GM12878 (cell line): ENCODE measurements around the gene MFGE8. TPM values are rescaled to one million over a fixed set of nuclear protein-coding genes. Genes with fewer than 3 reads are reported as not detected.

Experiments
- ATAC-seq: fragments of 200-7000 bp; cut with Tn5 transposase; 3 replicates; pipeline ENCODE4 v1.9.1; 2020; ENCODE audit warnings: mild to moderate bottlenecking, moderate library complexity
- BruUV-seq: library from RNA; stranded (reverse); fragments of 400-500 nt; replicated peaks from 2 replicates; lab custom pipeline; 2021; lab: Mats Ljungman, UMichigan
- CTCF ChIA-PET: fragments of 300-600 bp; sonication (Branson Sonifier 250); formaldehyde crosslinking; extraction: SDS; loops from one replicate; lab custom pipeline; 2021; ENCODE audit warnings: inconsistent platforms; lab: Yijun Ruan, JAX
- POLR2A ChIA-PET: fragments of 350-600 bp; formaldehyde crosslinking; extraction: SDS; loops from one replicate; lab custom pipeline; 2021; ENCODE audit warnings: inconsistent platforms; lab: Charles Lee
- RAD21 ChIA-PET: fragments of 300-600 bp; sonication (Branson Sonifier 250); formaldehyde crosslinking; loops from one replicate; lab custom pipeline; 2023; ENCODE audit warnings: antibody characterized with exemption; ENCODE audit not compliant: unreplicated experiment; lab: Charles Lee
- SMC1A ChIA-PET: fragments of 300-600 bp; sonication (Branson Sonifier 250); formaldehyde crosslinking; loops from one replicate; lab custom pipeline; 2023; ENCODE audit not compliant: unreplicated experiment, uncharacterized antibody; lab: Charles Lee
- DNase-seq: peaks from one replicate; pipeline ENCODE4 v3.0.0-alpha.2; 2011; ENCODE audit warnings: low read depth, low spot score
- FAIRE-seq: peaks from 3 replicates; lab custom pipeline; 2011; peaks lifted over from hg19 to GRCh38; lab: Jason Lieb, UNC
- H2AFZ ChIP-seq: 2 replicates; pipeline ENCODE4 v1.6.0; 2011; ENCODE audit warnings: low read depth, low read length, control low read depth; ENCODE audit not compliant: control insufficient read depth
- H3K27ac ChIP-seq: 2 replicates; pipeline ENCODE4 v1.5.1; 2011; ENCODE audit warnings: control low read depth; ENCODE audit not compliant: control insufficient read depth, insufficient read depth
- H3K27me3 ChIP-seq, 2 experiments: replicated peaks in 1 of 2; 2 replicates each; pipeline versions ENCODE4 v1.6.0 to v1.6.1; 2011; ENCODE audit warnings: low read length in 1 of 2; ENCODE audit not compliant: control insufficient read depth in 2 of 2, insufficient read depth in 2 of 2
- H3K36me3 ChIP-seq, 2 experiments: 2 replicates each; pipeline ENCODE4 v1.5.1; 2011; ENCODE audit warnings: low read length in 1 of 2; ENCODE audit not compliant: control insufficient read depth in 2 of 2, insufficient read depth in 2 of 2
- H3K4me1 ChIP-seq: 2 replicates; pipeline ENCODE4 v1.6.1; 2011; ENCODE audit warnings: mild to moderate bottlenecking, low read length, moderate library complexity, mixed read lengths; ENCODE audit not compliant: control insufficient read depth, insufficient read depth
- H3K4me2 ChIP-seq: 2 replicates; pipeline ENCODE4 v1.6.0; 2011; ENCODE audit warnings: control low read depth; ENCODE audit not compliant: control insufficient read depth, insufficient read depth
- H3K4me3 ChIP-seq: fragments of 200-600 bp; sonication (generic); 2 replicates; pipeline ENCODE4 v1.5.1; 2016
- H3K79me2 ChIP-seq: 2 replicates; pipeline ENCODE4 v1.6.0; 2011; ENCODE audit warnings: low read length; ENCODE audit not compliant: control insufficient read depth, insufficient read depth
- H3K9ac ChIP-seq: 2 replicates; pipeline ENCODE4 v1.8.0; 2011; ENCODE audit warnings: low read length, control low read depth, mixed read lengths; ENCODE audit not compliant: control insufficient read depth, insufficient read depth
- H3K9me3 ChIP-seq: replicated peaks from 3 replicates; pipeline ENCODE4 v1.5.1; 2011; ENCODE audit warnings: mild to moderate bottlenecking, low read length; ENCODE audit not compliant: control insufficient read depth, insufficient read depth
- H4K20me1 ChIP-seq: 2 replicates; pipeline ENCODE4 v1.6.0; 2011; ENCODE audit not compliant: control insufficient read depth, insufficient read depth
- FOS ChIP-seq: IDR thresholded peaks from 3 replicates; pipeline ENCODE4 v1.6.1; 2011; ENCODE audit warnings: borderline replicate concordance; ENCODE audit not compliant: insufficient read length; ENCODE audit errors: extremely low read depth
- HDAC2 ChIP-seq: fragments of 200-600 bp; sonication (generic); IDR thresholded peaks from 2 replicates; pipeline ENCODE4 v1.6.1; 2017
- SPI1 ChIP-seq: IDR thresholded peaks from 2 replicates; pipeline ENCODE4 v1.6.1; 2011; ENCODE audit warnings: low read depth, mild to moderate bottlenecking, low read length, moderate library complexity, borderline replicate concordance; ENCODE audit not compliant: insufficient read depth
- TARDBP ChIP-seq: IDR thresholded peaks from 2 replicates; pipeline ENCODE4 v1.6.1; 2016; ENCODE audit warnings: borderline replicate concordance
- WGBS: methylation state at CpG from one replicate; pipeline ENCODE4 v1.1.6; 2016; ENCODE audit warnings: low lambda C conversion rate; ENCODE audit not compliant: insufficient replicate concordance, insufficient coverage; ENCODE audit errors: missing lambda C conversion rate; 5-methylcytosine and 5-hydroxymethylcytosine counted together
- in situ Hi-C: fragments of 300-500 bp; cut with MboI; formaldehyde crosslinking; loops from 9 replicates; pipeline ENCODE4 v1.14.3; 2018; ENCODE audit warnings: mixed read lengths
- intact Hi-C: fragments of 100-400 bp; cut with micrococcal nuclease; formaldehyde crosslinking; loops from one replicate; pipeline ENCODE4 v1.14.2; 2022; ENCODE audit not compliant: unreplicated experiment
- polyA plus RNA-seq, 11 experiments: library from polyadenylated mRNA; depleted of rRNA in 4 of 11; unstranded in 6 of 11; stranded (reverse) in 5 of 11; fragments of >200 nt; fragmentation: Nextera tagmentation in 4 of 11; fragmentation: Illumina TruSeq in 1 of 11; extraction: Ambion mirVana in 4 of 11; extraction: Trizol in 1 of 11; gene quantifications; 1 replicate in 1 of 11; 2 replicates in 10 of 11; pipeline versions ENCODE4 v1.2.1 to v1.2.3, GENCODE V29; 2011 to 2016; ENCODE audit warnings: inconsistent platforms in 2 of 11, missing spikeins in 2 of 11, low read depth in 1 of 11
- total RNA-seq, 4 experiments: library from RNA; depleted of rRNA in 3 of 4; stranded (reverse); fragments of >200 nt in 3 of 4; fragmentation: Illumina TruSeq in 1 of 4; extraction: Trizol in 1 of 4; gene quantifications; 2 replicates each; pipeline versions ENCODE4 v1.2.1 to v1.2.3, GENCODE V29; 2013 to 2021
- TF ChIP-seq, protein P1 (sequence below): IDR thresholded peaks from 2 replicates; pipeline ENCODE4 v1.6.1; 2012; ENCODE audit warnings: low read length, inconsistent platforms

MFGE8 gene
- total and polyA plus RNA-seq, 10 of the 15 experiments (the other 5 are each of a cell fraction or from before 2014, with no cell fraction given), result 0.81 to 5.9 (median 1.0) TPM; not detected in 2

DNA sequence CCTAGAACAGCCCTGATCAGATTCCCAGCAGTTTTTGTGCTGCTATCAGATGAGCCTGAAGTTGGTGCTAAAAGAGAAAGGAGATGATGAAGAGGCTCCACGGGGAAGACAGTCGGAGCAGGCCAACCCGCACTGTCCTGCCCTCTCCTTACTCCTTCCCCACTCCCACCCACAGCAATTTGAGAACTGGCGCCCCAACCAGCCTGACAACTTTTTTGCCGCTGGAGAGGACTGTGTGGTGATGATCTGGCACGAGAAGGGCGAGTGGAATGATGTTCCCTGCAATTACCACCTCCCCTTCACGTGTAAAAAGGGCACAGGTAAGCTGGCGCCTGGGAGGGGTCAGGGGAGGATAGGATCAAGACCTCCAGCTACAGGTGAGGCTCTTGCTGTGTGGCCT is 40.5 kb downstream of the MFGE8 start:
- no peaks in the 10 kb centered on the region; a peak in 2 of 4 replicates for H3K27me3 ChIP-seq
- no peak overlapping the region for H3K4me2 ChIP-seq
- RAD21 ChIA-PET, result no interaction called here
- in situ Hi-C loops (no loop called here), intact Hi-C loops (no loop called here)
- H3K9ac ChIP-seq, result no peak overlapping the region
- SMC1A ChIA-PET, result interaction anchor here (0.5 kb wide), 1 partner anchor 309 kb away, joined by 3 read pairs; no protein-coding TSS in a partner anchor
- H3K4me3 ChIP-seq, result no peak overlapping the region
- no peak overlapping the region for H3K27ac ChIP-seq
- whole genome bisulfite sequencing, result 12% methylated on average over 9 of the region's 9 CpGs
- DNase-seq, result no peak
- no TSS peak for BruUV-seq
- no peak overlapping the region for H2AFZ ChIP-seq
- TF ChIP-seq SPI1, result no peak
- CTCF ChIA-PET, result interaction anchor here (1.1 kb wide), 1 partner anchor 18 kb away, joined by 3 read pairs; no protein-coding TSS in a partner anchor
- no peaks in the 10 kb centered on the region for H3K79me2 ChIP-seq
- H3K4me1 ChIP-seq, result no peaks in the 10 kb centered on the region
- no peak for ATAC-seq
- H3K9me3 ChIP-seq, result no peaks in the 10 kb centered on the region
- H3K36me3 ChIP-seq, result no peaks in the 10 kb centered on the region
- no peaks in the 10 kb centered on the region for H4K20me1 ChIP-seq
- POLR2A ChIA-PET, result no interaction called here
- no peak for FAIRE-seq

DNA sequence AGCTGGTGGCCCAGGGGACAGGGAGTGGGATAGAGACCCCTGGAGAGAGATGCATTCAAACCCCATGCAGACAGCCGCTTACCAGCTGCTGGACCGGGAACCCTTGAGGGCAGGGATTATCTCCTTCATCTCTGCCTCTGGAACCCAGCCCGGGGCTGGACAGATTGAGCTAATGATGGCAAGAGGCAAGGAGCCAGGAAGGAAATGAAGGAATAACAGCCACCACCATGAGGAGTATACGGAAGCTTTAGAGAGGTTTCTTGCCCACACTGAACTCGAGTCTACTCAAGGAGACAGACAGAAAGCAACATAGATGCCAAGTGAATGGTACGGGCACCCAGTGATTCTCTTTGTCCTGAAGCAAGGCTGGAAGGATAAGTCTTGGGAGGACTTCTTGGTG is 41.1 kb downstream of the MFGE8 start:
- Histone ChIP-seq H3K4me3 (no peak overlapping the region), H3K4me2 (no peak overlapping the region), H3K79me2 (no peaks in the 10 kb centered on the region), H3K9me3 (no peaks in the 10 kb centered on the region), H2AFZ (no peak overlapping the region), H3K27me3 (no peaks in the 10 kb centered on the region; a peak in 2 of 4 replicates), H3K9ac (no peak overlapping the region), H3K27ac (no peak overlapping the region), H4K20me1 (no peaks in the 10 kb centered on the region), H3K4me1 (no peaks in the 10 kb centered on the region), H3K36me3 (no peaks in the 10 kb centered on the region)
- TF ChIP-seq, protein P1, sequence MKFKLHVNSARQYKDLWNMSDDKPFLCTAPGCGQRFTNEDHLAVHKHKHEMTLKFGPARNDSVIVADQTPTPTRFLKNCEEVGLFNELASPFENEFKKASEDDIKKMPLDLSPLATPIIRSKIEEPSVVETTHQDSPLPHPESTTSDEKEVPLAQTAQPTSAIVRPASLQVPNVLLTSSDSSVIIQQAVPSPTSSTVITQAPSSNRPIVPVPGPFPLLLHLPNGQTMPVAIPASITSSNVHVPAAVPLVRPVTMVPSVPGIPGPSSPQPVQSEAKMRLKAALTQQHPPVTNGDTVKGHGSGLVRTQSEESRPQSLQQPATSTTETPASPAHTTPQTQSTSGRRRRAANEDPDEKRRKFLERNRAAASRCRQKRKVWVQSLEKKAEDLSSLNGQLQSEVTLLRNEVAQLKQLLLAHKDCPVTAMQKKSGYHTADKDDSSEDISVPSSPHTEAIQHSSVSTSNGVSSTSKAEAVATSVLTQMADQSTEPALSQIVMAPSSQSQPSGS, result no peak
- TF ChIP-seq TARDBP (no peak), FOS (no peak), HDAC2 (no peak)
- no peak for FAIRE-seq
- BruUV-seq, result no TSS peak
- DNase-seq, result no peak
- ChIA-PET SMC1A (no interaction called here), CTCF (interaction anchor here (1.1 kb wide), 1 partner anchor 18 kb away, joined by 3 read pairs; no protein-coding TSS in a partner anchor), RAD21 (no interaction called here), POLR2A (no interaction called here)
- in situ Hi-C loops, result no loop called here
- WGBS, result 14% methylated on average over 6 of the region's 6 CpGs
- intact Hi-C loops, result no loop called here
- ATAC-seq, result no peak
